Measurements from ENCODE around the gene PLPPR2.
"Not testable (repeated sequence)": the region's sequence is repeated elsewhere in the genome, so short reads cannot be mapped to it uniquely, and the experiment has no call there.

Gene PLPPR2

GRCh38 chr19:11355160-11356073 is at the start of gene PLPPR2:
TSS of gene PLPPR2 (plus strand) at chr19:11355432. CDS start at chr19:11357674, 2,242 bp downstream.
- Mint-ChIP-seq H3K36me3 (peaks cover 2% of the 10 kb centered on the region), H3K4me1 (ENCODE audit: low read depth) (peaks cover 9% of the 10 kb centered on the region), H3K27me3 (peaks cover 6% of the 10 kb centered on the region), H3K9me3 (ENCODE audit: low read depth) (no peaks in the 10 kb centered on the region), H3K27ac (no peak within 1 kb of the TSS), H3K4me3 (peak within 1 kb of the TSS; percentile 76)

DNA sequence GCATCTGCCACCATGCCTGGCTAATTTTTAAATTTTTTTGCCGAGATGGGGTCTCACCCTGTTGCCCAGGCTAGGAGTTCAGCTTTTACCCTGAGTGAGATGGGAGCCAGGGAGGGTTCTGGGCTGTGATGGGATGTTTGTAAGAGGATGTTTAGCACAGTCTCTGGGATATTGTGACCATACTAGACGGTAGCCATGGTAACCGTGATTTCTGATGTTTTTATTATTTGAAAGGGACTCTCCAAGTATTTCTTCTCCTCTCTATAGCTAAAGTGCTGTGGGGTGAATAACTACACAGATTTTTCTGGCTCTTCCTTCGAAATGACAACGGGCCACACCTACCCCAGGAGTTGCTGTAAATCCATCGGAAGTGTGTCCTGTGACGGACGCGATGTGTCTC is 48.9 kb upstream of the PLPPR2 start:
- Mint-ChIP-seq H3K4me1 (ENCODE audit: low read depth) (no peaks in the 10 kb centered on the region), H3K27me3 (no peaks in the 10 kb centered on the region), H3K27ac (no peak overlapping the region), H3K36me3 (no peaks in the 10 kb centered on the region), H3K4me3 (no peak overlapping the region), H3K9me3 (ENCODE audit: low read depth) (no peaks in the 10 kb centered on the region)

- not testable (repeated sequence) for H3K27me3 Mint-ChIP-seq; H3K9me3 Mint-ChIP-seq (ENCODE audit: low read depth); H3K36me3 Mint-ChIP-seq; H3K4me3 Mint-ChIP-seq; H3K27ac Mint-ChIP-seq
- peaks cover 12% of the 10 kb centered on the region for H3K4me1 Mint-ChIP-seq (ENCODE audit: low read depth)
Measured at GRCh38 chr19:11320278-11320995, 34.8 kb upstream of the PLPPR2 start.

- Mint-ChIP-seq H3K4me3 (no peak overlapping the region), H3K27ac (no peak overlapping the region), H3K9me3 (ENCODE audit: low read depth) (no peaks in the 10 kb centered on the region), H3K4me1 (ENCODE audit: low read depth) (peaks cover 12% of the 10 kb centered on the region), H3K27me3 (peaks cover 9% of the 10 kb centered on the region), H3K36me3 (no peaks in the 10 kb centered on the region)
Measured at GRCh38 chr19:11321191-11322126, 33.8 kb upstream of the PLPPR2 start.

- H3K36me3 Mint-ChIP-seq: peaks cover 3% of the 10 kb centered on the region
- H3K27ac Mint-ChIP-seq: no peak overlapping the region
- H3K4me1 Mint-ChIP-seq (ENCODE audit: low read depth): peaks cover 12% of the 10 kb centered on the region
- H3K4me3 Mint-ChIP-seq: no peak overlapping the region
- H3K27me3 Mint-ChIP-seq: peaks cover 7% of the 10 kb centered on the region
- no peaks in the 10 kb centered on the region for H3K9me3 Mint-ChIP-seq (ENCODE audit: low read depth)
Measured at GRCh38 chr19:11322269-11323024, 32.8 kb upstream of the PLPPR2 start.

- Mint-ChIP-seq H3K27ac (peak overlapping the region; percentile 72), H3K36me3 (peaks cover 3% of the 10 kb centered on the region), H3K27me3 (peaks cover 7% of the 10 kb centered on the region), H3K4me3 (peak overlapping the region; percentile 51), H3K9me3 (ENCODE audit: low read depth) (no peaks in the 10 kb centered on the region), H3K4me1 (ENCODE audit: low read depth) (peaks cover 12% of the 10 kb centered on the region)
Measured at GRCh38 chr19:11323601-11324078, 31.6 kb upstream of the PLPPR2 start.

DNA sequence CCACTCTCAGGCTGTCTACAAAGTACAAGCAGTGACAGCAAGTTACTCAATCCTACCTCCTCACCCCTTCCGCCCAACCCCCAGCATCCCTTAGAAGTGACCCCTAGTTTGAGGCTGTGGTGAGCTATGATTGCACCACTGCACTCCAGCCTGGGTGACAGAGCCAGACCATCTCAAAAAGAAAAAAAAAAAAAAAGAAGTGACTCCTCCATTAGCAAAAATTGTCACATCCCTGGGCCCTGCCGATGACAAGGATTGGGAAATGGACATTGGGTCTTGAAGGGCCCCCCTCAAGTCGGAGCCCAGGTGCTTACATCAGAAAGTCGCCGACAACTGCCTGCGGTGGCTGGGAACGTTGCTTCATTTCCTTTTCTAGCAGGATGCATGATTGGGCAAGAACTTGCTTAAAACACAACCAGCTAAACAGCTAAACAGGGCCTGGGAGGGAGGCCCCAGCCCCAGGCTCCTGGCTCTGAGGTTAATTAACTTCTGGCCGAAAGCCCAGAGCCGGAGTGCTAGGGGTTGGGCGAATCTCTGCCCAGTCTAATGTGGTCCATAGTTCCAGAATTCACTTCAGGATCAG is 31.1 kb upstream of the PLPPR2 start:
- Mint-ChIP-seq H3K4me1 (ENCODE audit: low read depth) (peaks cover 12% of the 10 kb centered on the region), H3K36me3 (peaks cover 3% of the 10 kb centered on the region), H3K4me3 (peak overlapping the region; percentile 51), H3K27me3 (peaks cover 7% of the 10 kb centered on the region), H3K27ac (peak overlapping the region; percentile 72), H3K9me3 (ENCODE audit: low read depth) (no peaks in the 10 kb centered on the region)

- Mint-ChIP-seq H3K4me3 (no peak overlapping the region), H3K9me3 (ENCODE audit: low read depth) (no peaks in the 10 kb centered on the region), H3K27ac (no peak overlapping the region), H3K27me3 (peaks cover 7% of the 10 kb centered on the region), H3K36me3 (peaks cover 3% of the 10 kb centered on the region), H3K4me1 (ENCODE audit: low read depth) (peaks cover 12% of the 10 kb centered on the region)
Measured at GRCh38 chr19:11324748-11325389, 30.4 kb upstream of the PLPPR2 start.

DNA sequence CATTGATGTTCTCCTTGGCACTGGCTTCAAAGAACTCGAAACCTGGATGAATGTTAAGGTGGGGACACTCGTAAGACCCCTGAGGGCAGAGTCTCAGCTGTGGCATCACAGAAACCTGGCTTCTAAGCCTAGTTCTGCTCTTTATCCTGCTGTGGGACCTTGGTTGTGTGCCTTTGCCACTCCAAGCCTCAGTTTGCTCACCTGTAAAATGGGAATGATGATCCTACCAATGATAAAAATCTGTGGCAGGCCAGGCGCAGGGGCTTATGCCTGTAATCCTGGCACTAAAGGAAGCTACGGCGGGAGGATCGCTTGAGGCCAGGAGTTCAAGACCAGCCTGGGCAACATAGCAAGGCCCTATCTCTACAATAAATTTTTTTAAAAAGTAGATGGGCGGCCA is 29.7 kb upstream of the PLPPR2 start:
- Mint-ChIP-seq H3K36me3 (peaks cover 3% of the 10 kb centered on the region), H3K4me1 (ENCODE audit: low read depth) (peaks cover 12% of the 10 kb centered on the region), H3K4me3 (no peak overlapping the region), H3K27me3 (peaks cover 7% of the 10 kb centered on the region), H3K9me3 (ENCODE audit: low read depth) (no peaks in the 10 kb centered on the region), H3K27ac (no peak overlapping the region)

DNA sequence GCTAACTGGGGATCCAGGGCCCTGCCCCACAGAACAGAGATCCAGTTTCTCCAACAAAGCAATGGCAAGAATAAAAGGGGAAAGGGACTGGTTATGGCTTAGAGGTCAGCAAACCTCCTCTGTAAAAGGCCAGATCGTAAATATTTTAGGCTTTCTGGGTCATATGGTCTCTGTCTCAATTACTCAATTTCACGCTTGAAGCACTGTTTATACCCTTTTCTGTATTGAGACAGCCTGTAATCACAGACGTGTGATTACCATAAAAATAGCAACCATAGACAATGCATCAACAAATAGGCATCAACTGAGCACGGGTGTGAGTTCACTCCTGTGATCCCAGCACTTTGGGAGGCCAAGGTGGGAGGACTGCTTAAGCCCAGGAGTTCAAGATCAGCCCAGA is 25.1 kb upstream of the PLPPR2 start:
- no peaks in the 10 kb centered on the region for H3K9me3 Mint-ChIP-seq (ENCODE audit: low read depth)
- H3K27ac Mint-ChIP-seq: no peak overlapping the region

DNA sequence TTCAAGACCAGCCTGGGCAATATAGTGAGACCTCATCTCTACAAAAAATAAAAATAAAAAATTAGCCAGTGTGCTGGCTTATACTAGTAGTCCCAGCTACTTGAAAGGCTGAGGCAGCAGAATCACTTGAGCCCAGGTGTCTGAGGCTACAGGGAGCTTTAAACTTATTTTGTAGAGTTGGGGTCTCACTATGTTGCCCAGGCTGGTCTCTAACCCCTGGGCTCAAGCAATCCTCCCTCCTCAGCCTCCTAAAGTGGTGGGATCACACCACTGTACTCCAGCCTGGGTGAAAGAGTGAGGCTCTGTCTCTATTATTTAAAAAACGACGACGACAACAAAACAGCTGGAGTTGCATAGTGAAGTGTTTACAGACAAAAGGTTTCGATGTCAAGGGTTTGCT is 23.7 kb upstream of the PLPPR2 start:
- H3K27ac Mint-ChIP-seq: no peak overlapping the region
- H3K4me3 Mint-ChIP-seq: no peak overlapping the region
- H3K27me3 Mint-ChIP-seq: no peaks in the 10 kb centered on the region
- H3K9me3 Mint-ChIP-seq (ENCODE audit: low read depth): no peaks in the 10 kb centered on the region
- no peaks in the 10 kb centered on the region for H3K4me1 Mint-ChIP-seq (ENCODE audit: low read depth)
- H3K36me3 Mint-ChIP-seq: peaks cover 3% of the 10 kb centered on the region

More for the DNA sequence above, 25.1 kb upstream of the PLPPR2 start:
- no peaks in the 10 kb centered on the region for H3K4me1 Mint-ChIP-seq (ENCODE audit: low read depth)
- H3K36me3 Mint-ChIP-seq: peaks cover 3% of the 10 kb centered on the region
- H3K4me3 Mint-ChIP-seq: no peak overlapping the region
- H3K27me3 Mint-ChIP-seq: no peaks in the 10 kb centered on the region

DNA sequence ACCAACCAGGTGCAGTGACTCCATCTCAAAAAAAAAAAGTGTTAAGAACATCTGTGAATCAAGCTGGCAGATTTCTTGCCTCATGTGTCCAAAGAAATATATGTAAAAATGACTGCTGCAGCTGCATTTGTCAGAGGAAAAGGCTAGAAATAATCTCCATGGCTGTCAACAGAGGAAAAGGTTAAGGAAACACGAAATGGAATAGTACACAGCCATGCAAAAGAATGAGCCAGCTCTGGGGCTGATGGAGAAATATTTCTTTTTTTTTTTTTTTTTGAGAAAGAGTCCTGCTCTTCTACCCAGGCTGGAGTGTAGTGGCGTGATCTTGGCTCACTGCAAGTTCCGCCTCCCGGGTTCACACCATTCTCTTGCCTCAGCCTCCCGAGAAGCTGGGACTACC is 22.4 kb upstream of the PLPPR2 start:
- no peaks in the 10 kb centered on the region for H3K36me3 Mint-ChIP-seq
- H3K4me3 Mint-ChIP-seq: no peak overlapping the region
- H3K4me1 Mint-ChIP-seq (ENCODE audit: low read depth): peaks cover 1% of the 10 kb centered on the region
- no peak overlapping the region for H3K27ac Mint-ChIP-seq
- H3K9me3 Mint-ChIP-seq (ENCODE audit: low read depth): no peaks in the 10 kb centered on the region
- no peaks in the 10 kb centered on the region for H3K27me3 Mint-ChIP-seq

GRCh38 chr19:11333838-11334237 is 21.4 kb upstream of the PLPPR2 start:
- not testable (repeated sequence) for H3K27me3 Mint-ChIP-seq; H3K9me3 Mint-ChIP-seq (ENCODE audit: low read depth); H3K36me3 Mint-ChIP-seq; H3K27ac Mint-ChIP-seq; H3K4me1 Mint-ChIP-seq (ENCODE audit: low read depth); H3K4me3 Mint-ChIP-seq

All from activated naive CD8-positive, alpha-beta T cell (primary cell).